ENCODE results near the gene TNS3.

The TNS3 gene

GRCh38 chr7:47526466-47526865 lies 55.4 kb downstream of the TNS3 start:
- DNase-seq (ENCODE audit: extremely low read depth in 1 of 2, low read depth in 1 of 2): no peak

- no peak for DNase-seq (ENCODE audit: extremely low read depth in 1 of 2, low read depth in 1 of 2)
These were observed 56.8 kb downstream of the TNS3 start for GRCh38 chr7:47525066-47525623.

GRCh38 chr7:47523401-47523800 lies 58.5 kb downstream of the TNS3 start:
- DNase-seq (ENCODE audit: extremely low read depth in 1 of 2, low read depth in 1 of 2): no peak

- no peak for DNase-seq (ENCODE audit: extremely low read depth in 1 of 2, low read depth in 1 of 2)
These were observed 59.9 kb downstream of the TNS3 start for GRCh38 chr7:47521816-47522561.

- DNase-seq (ENCODE audit: extremely low read depth in 1 of 2, low read depth in 1 of 2): no peak
These were observed 60.7 kb downstream of the TNS3 start for GRCh38 chr7:47521011-47521795.

- DNase-seq (ENCODE audit: extremely low read depth in 1 of 2, low read depth in 1 of 2): no peak
These were observed 61.5 kb downstream of the TNS3 start for GRCh38 chr7:47520406-47520805.

GRCh38 chr7:47518827-47519226 lies 63.1 kb downstream of the TNS3 start:
- no peak for DNase-seq (ENCODE audit: extremely low read depth in 1 of 2, low read depth in 1 of 2)

- DNase-seq (ENCODE audit: extremely low read depth in 1 of 2, low read depth in 1 of 2): no peak
These were observed 64.0 kb downstream of the TNS3 start for GRCh38 chr7:47517821-47518480.

- DNase-seq (ENCODE audit: extremely low read depth in 1 of 2, low read depth in 1 of 2): no peak
These were observed 64.8 kb downstream of the TNS3 start for GRCh38 chr7:47516985-47517600.

GRCh38 chr7:47516386-47516785 lies 65.5 kb downstream of the TNS3 start:
- no peak for DNase-seq (ENCODE audit: extremely low read depth in 1 of 2, low read depth in 1 of 2)

- DNase-seq (ENCODE audit: extremely low read depth in 1 of 2, low read depth in 1 of 2): no peak
These were observed 66.5 kb downstream of the TNS3 start for GRCh38 chr7:47515305-47515834.

- DNase-seq (ENCODE audit: extremely low read depth in 1 of 2, low read depth in 1 of 2): no peak
These were observed 67.1 kb downstream of the TNS3 start for GRCh38 chr7:47514818-47515217.

GRCh38 chr7:47514367-47514766 lies 67.5 kb downstream of the TNS3 start:
- DNase-seq (ENCODE audit: extremely low read depth in 1 of 2, low read depth in 1 of 2): no peak

GRCh38 chr7:47513741-47514241 lies 68.1 kb downstream of the TNS3 start:
- no peak for DNase-seq (ENCODE audit: extremely low read depth in 1 of 2, low read depth in 1 of 2)

- no peak for DNase-seq (ENCODE audit: extremely low read depth in 1 of 2, low read depth in 1 of 2)
These were observed 69.3 kb downstream of the TNS3 start for GRCh38 chr7:47512481-47513176.

- DNase-seq (ENCODE audit: extremely low read depth in 1 of 2, low read depth in 1 of 2): no peak
These were observed 70.1 kb downstream of the TNS3 start for GRCh38 chr7:47511699-47512370.

- no peak for DNase-seq (ENCODE audit: extremely low read depth in 1 of 2, low read depth in 1 of 2)
These were observed 71.1 kb downstream of the TNS3 start for GRCh38 chr7:47510786-47511185.

- no peak for DNase-seq (ENCODE audit: extremely low read depth in 1 of 2, low read depth in 1 of 2)
These were observed 71.7 kb downstream of the TNS3 start for GRCh38 chr7:47510192-47510591.

GRCh38 chr7:47509571-47509970 lies 72.3 kb downstream of the TNS3 start:
- no peak for DNase-seq (ENCODE audit: extremely low read depth in 1 of 2, low read depth in 1 of 2)

Data from activated CD8-positive, alpha-beta memory T cell treated with anti-CD3 and anti-CD28 coated beads for 1 hour (primary cell).